ENCODE measurements around the gene ADSS2.

The ADSS2 gene

DNA sequence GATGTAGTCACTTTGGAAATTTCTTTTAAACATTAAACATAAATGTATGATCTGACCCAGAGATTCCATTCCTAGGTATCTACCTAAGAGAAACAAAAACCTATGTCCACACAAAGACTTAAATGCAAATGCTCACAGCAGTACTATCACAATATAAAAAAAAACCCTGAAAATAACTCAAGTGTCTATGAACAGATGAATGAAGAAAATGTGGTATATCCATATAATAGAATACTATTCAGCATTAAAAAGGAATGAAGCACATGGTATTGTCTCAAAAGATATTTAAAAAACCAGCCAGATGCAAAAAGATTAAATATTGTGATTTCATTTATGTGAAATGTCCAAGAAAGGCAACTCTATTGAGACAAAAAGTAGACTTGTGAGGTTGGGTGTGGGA is 48.3 kb downstream of the ADSS2 start:
- DNase-seq = no peak
- H3K36me3 ChIP-seq = peaks cover 7% of the 10 kb centered on the region
- no peak for TF ChIP-seq CTCF (IDR thresholded peaks at IDR 0.05; ENCODE audit: low read depth, low read length)
- H3K27ac ChIP-seq = no peak overlapping the region
- no peaks in the 10 kb centered on the region for H3K27me3 ChIP-seq (ENCODE audit: insufficient read depth, low read depth, severe bottlenecking)
- no peak overlapping the region for H3K4me3 ChIP-seq (ENCODE audit: low read depth, low read length)
- H3K9me3 ChIP-seq (ENCODE audit: severe bottlenecking) = no peaks in the 10 kb centered on the region

GRCh38 chr1:244400974-244401373 is 50.7 kb downstream of the ADSS2 start:
- no peak for DNase-seq
- H3K36me3 ChIP-seq = peaks cover 7% of the 10 kb centered on the region
- no peaks in the 10 kb centered on the region for H3K9me3 ChIP-seq (ENCODE audit: severe bottlenecking)
- no peaks in the 10 kb centered on the region for H3K27me3 ChIP-seq (ENCODE audit: insufficient read depth, low read depth, severe bottlenecking)
- H3K4me3 ChIP-seq (ENCODE audit: low read depth, low read length) = no peak overlapping the region
- no peak overlapping the region for H3K27ac ChIP-seq
- TF ChIP-seq CTCF (IDR thresholded peaks at IDR 0.05; ENCODE audit: low read depth, low read length) = no peak

DNA sequence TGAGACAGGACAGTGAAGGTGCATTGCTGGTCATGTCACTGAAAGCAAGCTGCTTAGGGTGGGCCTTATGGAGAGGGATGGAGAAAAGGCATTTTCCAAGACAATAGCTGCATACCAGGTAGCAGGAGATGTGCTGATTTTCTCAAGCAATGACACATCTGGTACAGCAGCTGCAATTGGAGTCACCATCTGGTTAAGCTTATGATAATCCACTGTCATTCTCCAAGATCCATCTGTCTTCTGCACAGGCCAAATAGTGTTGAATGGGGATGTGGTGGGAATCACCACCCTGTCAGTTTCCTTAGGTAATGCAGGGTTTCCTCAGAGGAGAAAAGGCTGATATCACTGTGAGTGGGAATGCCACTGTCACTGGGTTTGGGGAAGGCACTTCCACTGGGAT is 54.6 kb downstream of the ADSS2 start:
- no peak for TF ChIP-seq CTCF (IDR thresholded peaks at IDR 0.05; ENCODE audit: low read depth, low read length)
- no peaks in the 10 kb centered on the region for H3K9me3 ChIP-seq (ENCODE audit: severe bottlenecking)
- H3K36me3 ChIP-seq = peaks cover 6% of the 10 kb centered on the region
- H3K27me3 ChIP-seq (ENCODE audit: insufficient read depth, low read depth, severe bottlenecking) = no peaks in the 10 kb centered on the region
- no peak overlapping the region for H3K4me3 ChIP-seq (ENCODE audit: low read depth, low read length)
- no peak overlapping the region for H3K27ac ChIP-seq
- DNase-seq = no peak

DNA sequence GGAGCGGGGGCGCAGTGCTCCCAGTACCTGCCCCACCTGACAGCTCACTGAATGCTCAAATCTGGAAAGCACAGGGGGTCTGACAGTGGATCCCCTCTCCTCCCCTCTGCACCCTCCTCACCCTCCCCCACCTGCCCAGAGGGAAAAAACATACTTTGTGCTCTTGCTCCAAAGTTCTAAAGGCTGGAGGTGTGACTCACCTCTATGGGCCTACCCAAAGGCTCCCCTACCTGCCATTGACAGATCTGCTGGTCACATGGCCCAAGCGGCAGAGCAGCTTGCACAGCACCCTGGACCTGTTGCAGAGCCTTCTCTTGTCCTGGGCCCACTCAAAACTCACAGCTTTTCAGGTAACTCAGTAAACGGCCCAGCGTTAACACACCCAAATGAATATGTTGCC is 55.7 kb downstream of the ADSS2 start:
- DNase-seq = no peak
- no peak for TF ChIP-seq CTCF (IDR thresholded peaks at IDR 0.05; ENCODE audit: low read depth, low read length)
- Histone ChIP-seq H3K27me3 (ENCODE audit: insufficient read depth, low read depth, severe bottlenecking) (no peaks in the 10 kb centered on the region), H3K36me3 (no peaks in the 10 kb centered on the region), H3K4me3 (ENCODE audit: low read depth, low read length) (no peak overlapping the region), H3K27ac (no peak overlapping the region), H3K9me3 (ENCODE audit: severe bottlenecking) (no peaks in the 10 kb centered on the region)

DNA sequence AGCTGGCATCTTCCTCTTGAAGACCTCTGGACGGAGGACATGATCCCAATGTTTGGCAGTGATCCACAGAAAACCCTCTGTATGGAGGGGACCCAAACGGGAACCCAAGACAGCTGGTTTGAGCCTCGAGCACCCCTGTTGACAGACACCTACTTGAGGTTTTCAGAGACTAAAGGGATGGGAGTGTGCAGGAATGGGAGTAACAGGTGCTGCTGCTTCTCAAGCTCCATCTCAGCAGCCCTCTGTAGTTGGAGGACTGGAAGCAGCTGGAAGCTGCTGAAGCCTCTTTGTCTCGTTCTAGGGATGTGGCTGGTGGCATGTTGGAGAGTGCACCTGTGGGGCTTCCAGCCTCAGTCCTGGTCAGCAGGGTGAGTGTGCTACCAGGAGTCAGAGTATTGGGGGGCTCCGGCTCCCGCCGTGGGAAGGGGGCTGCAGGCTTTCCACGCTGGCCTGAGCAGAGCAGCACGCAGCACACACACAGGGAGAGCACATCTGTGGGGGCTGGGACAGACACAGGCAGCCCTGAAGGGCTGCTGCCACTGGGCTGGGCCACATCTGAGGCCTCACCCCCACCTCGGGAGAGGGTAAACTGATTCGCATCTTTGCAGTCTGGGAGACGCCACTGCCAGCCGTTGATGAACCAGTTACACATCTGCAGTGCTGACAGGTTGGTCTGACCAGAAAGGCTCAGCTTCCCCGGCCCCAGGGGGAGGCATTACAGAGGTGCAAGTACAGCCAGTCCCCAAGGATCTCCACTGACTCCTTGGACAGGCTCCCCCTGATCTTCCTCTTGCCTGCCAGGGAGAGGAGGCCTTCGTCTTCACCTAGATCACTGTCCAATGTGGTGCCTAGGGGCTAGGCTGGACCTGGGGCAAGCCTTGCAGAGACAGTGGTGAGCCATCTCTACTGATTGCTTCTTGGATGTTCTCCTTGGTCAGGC is 56.6 kb downstream of the ADSS2 start:
- no peak overlapping the region for H3K27ac ChIP-seq
- H3K27me3 ChIP-seq (ENCODE audit: insufficient read depth, low read depth, severe bottlenecking) = no peaks in the 10 kb centered on the region
- no peak overlapping the region for H3K4me3 ChIP-seq (ENCODE audit: low read depth, low read length)
- no peak for TF ChIP-seq CTCF (IDR thresholded peaks at IDR 0.05; ENCODE audit: low read depth, low read length)
- no peaks in the 10 kb centered on the region for H3K9me3 ChIP-seq (ENCODE audit: severe bottlenecking)
- no peak for DNase-seq
- H3K36me3 ChIP-seq = no peaks in the 10 kb centered on the region
